WERI-Rb-1 (cell line): ENCODE measurements around the gene CNTNAP2.
A peak's percentile ranks its signal among the peaks of the same experiment; 100 is the strongest.

Experiments used
- DNase-seq: peaks from one replicate; pipeline ENCODE4 v3.0.0-alpha.2; 2020
- H3K27ac ChIP-seq: fragments of 250-450 bp; sonication (Bioruptor Pico); 2 replicates; pipeline ENCODE4 v1.5.1; 2020; ENCODE audit warnings: mild to moderate bottlenecking, moderate library complexity
- H3K27me3 ChIP-seq: fragments of 250-450 bp; sonication (Bioruptor Pico); 2 replicates; pipeline ENCODE4 v1.5.1; 2021; ENCODE audit warnings: mild to moderate bottlenecking, low read depth, moderate library complexity; ENCODE audit not compliant: insufficient read depth, severe bottlenecking
- H3K36me3 ChIP-seq: fragments of 250-450 bp; sonication (Bioruptor Pico); 2 replicates; pipeline ENCODE4 v1.5.1; 2020; ENCODE audit warnings: mild to moderate bottlenecking, moderate library complexity
- H3K4me3 ChIP-seq: 2 replicates; pipeline ENCODE4 v1.5.1; 2011; ENCODE audit warnings: low read depth, mild to moderate bottlenecking, control low read depth, low read length
- H3K9me3 ChIP-seq: fragments of 250-450 bp; sonication (Bioruptor Pico); 2 replicates; pipeline ENCODE4 v1.5.1; 2021; ENCODE audit warnings: mild to moderate bottlenecking, moderate library complexity; ENCODE audit not compliant: severe bottlenecking
- TF ChIP-seq, protein P1 (sequence below): IDR thresholded peaks from 2 replicates; pipeline ENCODE4 v1.5.1; 2011; ENCODE audit warnings: low read depth, mild to moderate bottlenecking, control low read depth, inconsistent platforms, low read length

CNTNAP2 gene

DNA sequence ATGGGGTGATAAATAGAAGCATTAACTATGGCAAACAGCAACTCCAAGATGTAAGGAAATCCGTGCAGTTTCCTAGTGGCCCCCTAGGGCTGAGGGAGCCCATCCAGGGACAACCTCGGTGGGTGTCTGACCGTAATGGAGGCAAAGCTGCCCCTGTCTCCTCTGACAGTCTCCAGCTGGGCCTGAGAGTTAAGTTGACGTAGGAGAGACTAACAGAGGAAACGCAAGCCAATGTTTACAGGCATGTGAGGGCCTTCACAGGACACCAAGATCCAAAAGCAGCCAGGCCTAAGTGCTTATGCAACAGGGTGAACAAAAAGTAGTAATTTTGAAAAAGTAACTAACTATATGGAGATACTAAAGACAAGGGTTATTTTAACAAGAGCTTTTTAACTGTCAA is 2144.0 kb downstream of the CNTNAP2 start:
- TF ChIP-seq, protein P1, sequence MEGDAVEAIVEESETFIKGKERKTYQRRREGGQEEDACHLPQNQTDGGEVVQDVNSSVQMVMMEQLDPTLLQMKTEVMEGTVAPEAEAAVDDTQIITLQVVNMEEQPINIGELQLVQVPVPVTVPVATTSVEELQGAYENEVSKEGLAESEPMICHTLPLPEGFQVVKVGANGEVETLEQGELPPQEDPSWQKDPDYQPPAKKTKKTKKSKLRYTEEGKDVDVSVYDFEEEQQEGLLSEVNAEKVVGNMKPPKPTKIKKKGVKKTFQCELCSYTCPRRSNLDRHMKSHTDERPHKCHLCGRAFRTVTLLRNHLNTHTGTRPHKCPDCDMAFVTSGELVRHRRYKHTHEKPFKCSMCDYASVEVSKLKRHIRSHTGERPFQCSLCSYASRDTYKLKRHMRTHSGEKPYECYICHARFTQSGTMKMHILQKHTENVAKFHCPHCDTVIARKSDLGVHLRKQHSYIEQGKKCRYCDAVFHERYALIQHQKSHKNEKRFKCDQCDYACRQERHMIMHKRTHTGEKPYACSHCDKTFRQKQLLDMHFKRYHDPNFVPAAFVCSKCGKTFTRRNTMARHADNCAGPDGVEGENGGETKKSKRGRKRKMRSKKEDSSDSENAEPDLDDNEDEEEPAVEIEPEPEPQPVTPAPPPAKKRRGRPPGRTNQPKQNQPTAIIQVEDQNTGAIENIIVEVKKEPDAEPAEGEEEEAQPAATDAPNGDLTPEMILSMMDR, result no peak
- DNase-seq, result no peak
- no peak overlapping the region for H3K4me3 ChIP-seq
- H3K27ac ChIP-seq, result no peak overlapping the region
- no peaks in the 10 kb centered on the region for H3K27me3 ChIP-seq
- no peaks in the 10 kb centered on the region for H3K9me3 ChIP-seq
- no peaks in the 10 kb centered on the region for H3K36me3 ChIP-seq

- TF ChIP-seq, protein P1, result no peak
- H3K9me3 ChIP-seq, result no peaks in the 10 kb centered on the region
- no peak overlapping the region for H3K27ac ChIP-seq
- no peaks in the 10 kb centered on the region for H3K27me3 ChIP-seq
- DNase-seq, result no peak
- no peaks in the 10 kb centered on the region for H3K36me3 ChIP-seq
- H3K4me3 ChIP-seq, result no peak overlapping the region
These were observed 2144.9 kb downstream of the CNTNAP2 start for GRCh38 chr7:148261523-148261922.

DNA sequence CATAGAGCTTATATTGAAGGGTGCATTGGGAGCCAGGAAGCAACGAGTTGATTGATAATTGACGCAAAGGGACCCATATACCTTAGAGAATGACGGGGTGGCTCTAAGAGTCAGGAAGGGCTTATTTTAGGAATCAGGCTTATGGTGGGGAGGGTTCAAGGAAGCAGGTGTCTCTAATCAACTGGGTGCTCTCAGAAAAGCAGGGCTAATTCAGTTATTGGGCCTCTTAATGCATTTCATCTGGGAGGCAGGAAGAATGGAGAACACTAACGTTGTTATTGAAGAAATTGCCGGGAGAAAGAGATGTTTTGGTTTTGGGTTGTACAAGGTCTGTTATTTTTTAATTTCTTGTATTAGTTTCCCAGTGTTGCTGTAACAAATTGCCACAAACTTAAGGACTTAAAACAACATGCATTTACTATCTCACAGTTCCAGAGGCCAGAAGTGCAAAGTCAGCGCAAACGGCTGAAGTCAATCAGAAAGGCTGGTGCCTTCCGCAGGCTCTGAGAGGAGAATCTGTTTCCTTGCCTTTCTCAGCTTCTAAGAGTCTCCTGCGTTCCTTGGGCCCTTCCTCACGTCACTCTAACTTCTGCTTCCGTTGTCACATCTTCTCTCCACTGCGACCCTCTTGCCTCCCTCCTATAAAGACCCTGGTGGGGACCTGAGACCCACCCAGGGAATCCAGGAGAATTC is 2145.5 kb downstream of the CNTNAP2 start:
- H3K27ac ChIP-seq, result no peak overlapping the region
- no peaks in the 10 kb centered on the region for H3K36me3 ChIP-seq
- peak overlapping the region; percentile 31 for H3K4me3 ChIP-seq
- DNase-seq, result no peak
- TF ChIP-seq, protein P1, result no peak
- H3K27me3 ChIP-seq, result no peaks in the 10 kb centered on the region
- no peaks in the 10 kb centered on the region for H3K9me3 ChIP-seq

- H3K27ac ChIP-seq, result no peak overlapping the region; the same call in 1 of the 2 replicates
- TF ChIP-seq, protein P1, result peak; percentile 97
- H3K9me3 ChIP-seq, result no peaks in the 10 kb centered on the region
These were observed 2146.2 kb downstream of the CNTNAP2 start for GRCh38 chr7:148262721-148263229.

GRCh38 chr7:148264933-148265557 is 2148.4 kb downstream of the CNTNAP2 start:
- no peaks in the 10 kb centered on the region for H3K9me3 ChIP-seq
- TF ChIP-seq, protein P1, result peak; percentile 68
- no peaks in the 10 kb centered on the region for H3K36me3 ChIP-seq
- H3K4me3 ChIP-seq, result no peak overlapping the region
- DNase-seq, result peak; percentile 30
- H3K27ac ChIP-seq, result no peak overlapping the region
- H3K27me3 ChIP-seq, result no peaks in the 10 kb centered on the region

More at GRCh38 chr7:148262721-148263229, 2146.2 kb downstream of the CNTNAP2 start:
- Histone ChIP-seq H3K27me3 (no peaks in the 10 kb centered on the region), H3K4me3 (peak overlapping the region; percentile 31), H3K36me3 (no peaks in the 10 kb centered on the region)
- DNase-seq, result peak; percentile 78
